ENCODE measurements around the gene CHERP.

- TF ChIP-seq CTCF (IDR thresholded peaks at IDR 0.05) (no peak), POLR2A (IDR thresholded peaks at IDR 0.05) (no peak)
Measured at GRCh38 chr19:16470911-16471811, 71.1 kb downstream of the CHERP start.
